MG63 (cell line): ENCODE data around the gene SMYD3. TPM values are rescaled to one million over a fixed set of nuclear protein-coding genes. Genes with fewer than 3 reads are reported as not detected.

Source experiments
- DNase-seq: peaks from one replicate; pipeline ENCODE4 v3.0.0-alpha.2; 2020
- H3K27me3 ChIP-seq: fragments of 250-450 bp; sonication (Bioruptor Pico); 2 replicates; pipeline ENCODE4 v1.5.1; 2020; ENCODE audit warnings: mild to moderate bottlenecking, moderate library complexity
- H3K36me3 ChIP-seq: fragments of 250-450 bp; sonication (Bioruptor Pico); 2 replicates; pipeline ENCODE4 v1.5.1; 2020; ENCODE audit warnings: mild to moderate bottlenecking, moderate library complexity
- H3K4me3 ChIP-seq: fragments of 250-450 bp; sonication (Bioruptor Pico); 2 replicates; pipeline ENCODE4 v1.5.1; 2020; ENCODE audit warnings: mild to moderate bottlenecking, moderate library complexity
- H3K9me3 ChIP-seq: fragments of 250-450 bp; sonication (Bioruptor Pico); 2 replicates; pipeline ENCODE4 v1.5.1; 2020; ENCODE audit warnings: mild to moderate bottlenecking, moderate library complexity
- total RNA-seq: library from RNA; depleted of rRNA; stranded (reverse); fragments of >200 nt; shearing (Covaris generic); gene quantifications from 2 replicates; pipeline ENCODE4 v1.2.3, GENCODE V29; 2014; ENCODE audit warnings: low replicate concordance

The SMYD3 gene
- total RNA-seq, 1 experiment from 2014 or later, result 46.6 TPM

- no peaks in the 10 kb centered on the region for H3K27me3 ChIP-seq
- no peaks in the 10 kb centered on the region for H3K9me3 ChIP-seq
- no peak for DNase-seq
- no peak overlapping the region for H3K4me3 ChIP-seq
- no peaks in the 10 kb centered on the region for H3K36me3 ChIP-seq
Observed at GRCh38 chr1:245862812-245863540, 644.1 kb downstream of the SMYD3 start.

- H3K4me3 ChIP-seq, result no peak overlapping the region
- peak; percentile 32 for DNase-seq
Observed at GRCh38 chr1:245860657-245861544, 646.2 kb downstream of the SMYD3 start.

GRCh38 chr1:245859493-245860114 lies 647.5 kb downstream of the SMYD3 start:
- Histone ChIP-seq H3K9me3 (no peaks in the 10 kb centered on the region), H3K27me3 (no peaks in the 10 kb centered on the region), H3K36me3 (no peaks in the 10 kb centered on the region), H3K4me3 (no peak overlapping the region)
- DNase-seq, result peak; percentile 13

More at GRCh38 chr1:245860657-245861544, 646.2 kb downstream of the SMYD3 start:
- Histone ChIP-seq H3K9me3 (no peaks in the 10 kb centered on the region), H3K36me3 (no peaks in the 10 kb centered on the region), H3K27me3 (no peaks in the 10 kb centered on the region)

- Histone ChIP-seq H3K9me3 (no peaks in the 10 kb centered on the region), H3K36me3 (no peaks in the 10 kb centered on the region), H3K27me3 (no peaks in the 10 kb centered on the region), H3K4me3 (no peak overlapping the region)
- DNase-seq, result no peak
Observed at GRCh38 chr1:245858722-245859492, 648.2 kb downstream of the SMYD3 start.

- no peaks in the 10 kb centered on the region for H3K9me3 ChIP-seq
- no peaks in the 10 kb centered on the region for H3K36me3 ChIP-seq
- H3K27me3 ChIP-seq, result no peaks in the 10 kb centered on the region
- DNase-seq, result no peak
- no peak overlapping the region for H3K4me3 ChIP-seq
Observed at GRCh38 chr1:245858022-245858721, 648.9 kb downstream of the SMYD3 start.

- no peaks in the 10 kb centered on the region for H3K27me3 ChIP-seq
- no peaks in the 10 kb centered on the region for H3K36me3 ChIP-seq
- H3K4me3 ChIP-seq, result no peak overlapping the region
- H3K9me3 ChIP-seq, result no peaks in the 10 kb centered on the region
- peak; percentile 27 for DNase-seq
Observed at GRCh38 chr1:245856944-245857531, 650.0 kb downstream of the SMYD3 start.

- DNase-seq, result no peak
- H3K9me3 ChIP-seq, result no peaks in the 10 kb centered on the region
- no peaks in the 10 kb centered on the region for H3K36me3 ChIP-seq
- H3K27me3 ChIP-seq, result no peaks in the 10 kb centered on the region
- no peak overlapping the region for H3K4me3 ChIP-seq
Observed at GRCh38 chr1:245855846-245856730, 651.0 kb downstream of the SMYD3 start.

GRCh38 chr1:245853291-245853690 lies 653.8 kb downstream of the SMYD3 start:
- no peaks in the 10 kb centered on the region; the same call in 1 of the 2 replicates for H3K36me3 ChIP-seq
- H3K9me3 ChIP-seq, result no peaks in the 10 kb centered on the region
- no peak for DNase-seq
- no peak overlapping the region for H3K4me3 ChIP-seq
- H3K27me3 ChIP-seq, result no peaks in the 10 kb centered on the region

GRCh38 chr1:245843101-245843500 lies 664.0 kb downstream of the SMYD3 start:
- H3K36me3 ChIP-seq, result no peaks in the 10 kb centered on the region
- H3K9me3 ChIP-seq, result no peaks in the 10 kb centered on the region
- no peak overlapping the region for H3K4me3 ChIP-seq
- H3K27me3 ChIP-seq, result no peaks in the 10 kb centered on the region
- no peak for DNase-seq

GRCh38 chr1:245842106-245842505 lies 665.0 kb downstream of the SMYD3 start:
- DNase-seq, result no peak
- Histone ChIP-seq H3K4me3 (no peak overlapping the region), H3K27me3 (no peaks in the 10 kb centered on the region), H3K36me3 (no peaks in the 10 kb centered on the region), H3K9me3 (no peaks in the 10 kb centered on the region)

GRCh38 chr1:245840971-245841370 lies 666.1 kb downstream of the SMYD3 start:
- Histone ChIP-seq H3K27me3 (no peaks in the 10 kb centered on the region), H3K9me3 (no peaks in the 10 kb centered on the region), H3K36me3 (no peaks in the 10 kb centered on the region), H3K4me3 (no peak overlapping the region)
- DNase-seq, result no peak

- Histone ChIP-seq H3K4me3 (no peak overlapping the region), H3K27me3 (no peaks in the 10 kb centered on the region), H3K9me3 (no peaks in the 10 kb centered on the region), H3K36me3 (no peaks in the 10 kb centered on the region)
- DNase-seq, result no peak
Observed at GRCh38 chr1:245837718-245838117, 669.4 kb downstream of the SMYD3 start.

GRCh38 chr1:245835386-245835785 lies 671.7 kb downstream of the SMYD3 start:
- no peak overlapping the region for H3K4me3 ChIP-seq
- no peaks in the 10 kb centered on the region for H3K27me3 ChIP-seq
- H3K36me3 ChIP-seq, result no peaks in the 10 kb centered on the region
- no peak for DNase-seq
- H3K9me3 ChIP-seq, result no peaks in the 10 kb centered on the region

- DNase-seq, result no peak
- H3K36me3 ChIP-seq, result no peaks in the 10 kb centered on the region
- no peaks in the 10 kb centered on the region for H3K9me3 ChIP-seq
Observed at GRCh38 chr1:245834002-245834401, 673.1 kb downstream of the SMYD3 start.

More at GRCh38 chr1:245834002-245834401, 673.1 kb downstream of the SMYD3 start:
- no peak overlapping the region for H3K4me3 ChIP-seq
- H3K27me3 ChIP-seq, result no peaks in the 10 kb centered on the region
